Coronary artery (tissue), 2 donors: Measurements from ENCODE around the gene UBE2Q2.
"Not testable (repeated sequence)": the region's sequence is repeated elsewhere in the genome, so short reads cannot be mapped to it uniquely, and the experiment has no call there.

Experiments
- DNase-seq: peaks from one replicate; pipeline ENCODE4 v3.0.0-alpha.2; 2017; ENCODE audit warnings: low spot score
- H3K27ac ChIP-seq, 2 donors: fragments of 200-600 bp; sonication (generic); one replicate each; pipeline ENCODE4 v1.5.1; 2016 to 2019
- H3K4me3 ChIP-seq: fragments of 200-600 bp; sonication (generic); 2 replicates; pipeline ENCODE4 v1.5.1; 2016; ENCODE audit warnings: mild to moderate bottlenecking, moderate library complexity
- CTCF ChIP-seq: fragments of 200-600 bp; sonication (generic); IDR thresholded peaks from one replicate; pipeline ENCODE4 v1.5.1; 2019; ENCODE audit warnings: antibody characterized with exemption

Gene UBE2Q2

GRCh38 chr15:75840659-75841058 is 2.6 kb upstream of the UBE2Q2 start:
- no peak overlapping the region for H3K4me3 ChIP-seq
- no peak for DNase-seq
- no peak overlapping the region for H3K27ac ChIP-seq
- no peak for TF ChIP-seq CTCF

- no peak for DNase-seq
- peak overlapping the region in 1 of 2 donors; percentile 36 for H3K27ac ChIP-seq
- H3K4me3 ChIP-seq, result no peak overlapping the region
- TF ChIP-seq CTCF, result no peak
These were observed 1.6 kb upstream of the UBE2Q2 start for GRCh38 chr15:75841626-75842025.

GRCh38 chr15:75843678-75844581 is 683 bp downstream of the UBE2Q2 start:
- H3K4me3 ChIP-seq, result peak overlapping the region; percentile 99
- peak overlapping the region; percentile 85 to 98 for H3K27ac ChIP-seq
- DNase-seq, result peak; percentile 83
- no peak for TF ChIP-seq CTCF

- H3K4me3 ChIP-seq, result peak overlapping the region; percentile 99
- no peak for DNase-seq
- H3K27ac ChIP-seq, result peak overlapping the region; percentile 85 to 98
- no peak for TF ChIP-seq CTCF
These were observed 1.5 kb downstream of the UBE2Q2 start for GRCh38 chr15:75844629-75845335.

GRCh38 chr15:75849167-75849566 is 5.9 kb downstream of the UBE2Q2 start:
- DNase-seq, result no peak
- Histone ChIP-seq H3K27ac (no peak overlapping the region), H3K4me3 (no peak overlapping the region)
- TF ChIP-seq CTCF, result no peak

- Histone ChIP-seq H3K27ac (no peak overlapping the region), H3K4me3 (no peak overlapping the region)
- TF ChIP-seq CTCF, result no peak
- DNase-seq, result no peak
These were observed 7.5 kb downstream of the UBE2Q2 start for GRCh38 chr15:75850708-75851107.

- not testable (repeated sequence) for H3K4me3 ChIP-seq, H3K27ac ChIP-seq, DNase-seq
These were observed 8.3 kb downstream of the UBE2Q2 start for GRCh38 chr15:75851566-75851965.
